Natural killer cell (primary cell): ENCODE data around the gene OR6C2. TPM values are rescaled to one million over a fixed set of nuclear protein-coding genes. Genes with fewer than 3 reads are reported as not detected.

Experiments used
- ATAC-seq, 3 donors: fragments of 150-1000 bp in 2 of 3; fragments of 200-7000 bp in 1 of 3; cut with Tn5 transposase; 1 replicate in 1 of 3; 2 replicates in 2 of 3; pipeline ENCODE4 v1.10.0; 2021; ENCODE audit warnings: mild to moderate bottlenecking in 2 of 3, moderate library complexity in 2 of 3
- DNase-seq, 2 donors: peaks; one replicate each; pipeline versions ENCODE4 v3.0.0 to v3.0.0-alpha.2; 2013 to 2021; ENCODE audit warnings: mixed read lengths in 1 of 2
- H3K27ac ChIP-seq: one replicate; pipeline ENCODE4 v1.5.1; 2013; ENCODE audit warnings: mild to moderate bottlenecking, low read length
- H3K27me3 ChIP-seq: one replicate; pipeline ENCODE4 v1.6.1; 2013; ENCODE audit warnings: low read length; ENCODE audit not compliant: control insufficient read depth, insufficient read depth
- H3K36me3 ChIP-seq: one replicate; pipeline ENCODE4 v1.6.1; 2013; ENCODE audit warnings: low read length; ENCODE audit not compliant: control insufficient read depth, insufficient read depth
- H3K4me1 ChIP-seq: one replicate; pipeline ENCODE4 v1.6.1; 2013; ENCODE audit warnings: low read length; ENCODE audit not compliant: control insufficient read depth, insufficient read depth
- H3K4me3 ChIP-seq: one replicate; pipeline ENCODE4 v1.5.1; 2013; ENCODE audit warnings: low read length
- H3K9me3 ChIP-seq: one replicate; pipeline ENCODE4 v1.6.1; 2013; ENCODE audit warnings: low read length; ENCODE audit not compliant: control insufficient read depth, insufficient read depth
- H3K27ac Mint-ChIP-seq, 2 donors: one replicate each; pipeline ENCODE4 v1.8.0; 2022; ENCODE audit warnings: mild to moderate bottlenecking in 2 of 2, mixed read lengths in 2 of 2, moderate library complexity in 1 of 2
- H3K27me3 Mint-ChIP-seq, 2 donors: one replicate each; pipeline ENCODE4 v1.8.0; 2022; ENCODE audit warnings: low read depth in 2 of 2, mixed read lengths in 2 of 2
- H3K36me3 Mint-ChIP-seq: one replicate; pipeline ENCODE4 v1.8.0; 2022; ENCODE audit warnings: mixed read lengths
- H3K4me1 Mint-ChIP-seq, 2 donors: one replicate each; pipeline ENCODE4 v1.8.0; 2022; ENCODE audit warnings: mixed read lengths in 2 of 2
- H3K4me3 Mint-ChIP-seq: one replicate; pipeline ENCODE4 v1.8.0; 2022; ENCODE audit warnings: mild to moderate bottlenecking, moderate library complexity, mixed read lengths
- H3K9me3 Mint-ChIP-seq, 2 donors: one replicate each; pipeline ENCODE4 v1.8.0; 2022; ENCODE audit warnings: mixed read lengths in 2 of 2
- WGBS: methylation state at CpG from one replicate; pipeline ENCODE4 v1.1.7; 2013; ENCODE audit warnings: missing lambda C conversion rate; ENCODE audit not compliant: insufficient coverage; 5-methylcytosine and 5-hydroxymethylcytosine counted together
- intact Hi-C: fragments of 100-400 bp; cut with micrococcal nuclease; formaldehyde crosslinking; loops from one replicate; pipeline ENCODE4 v1.14.2; 2022
- total RNA-seq, 4 donors: library from RNA; stranded (reverse); fragments of 120-200 nt in 1 of 4; gene quantifications; one replicate each; pipeline versions ENCODE4 v1.2.3 to v1.2.4, GENCODE V29; 2013 to 2022
- TF ChIP-seq, protein P1 (sequence below): fragments of 200-600 bp; IDR thresholded peaks from one replicate; pipeline ENCODE4 v1.8.0; 2022; ENCODE audit warnings: antibody characterized with exemption

The OR6C2 gene
- total RNA-seq, 3 donors from 2014 or later (not counting 1 experiment from before 2014, with no cell fraction given): not detected

GRCh38 chr12:55499810-55500252 is 56.0 kb downstream of the OR6C2 start:
- Mint-ChIP-seq H3K4me1 (no peaks in the 10 kb centered on the region), H3K27ac (no peak overlapping the region), H3K36me3 (no peaks in the 10 kb centered on the region), H3K27me3 (peaks cover 12 to 37% of the 10 kb centered on the region in 2 donors), H3K4me3 (no peak overlapping the region), H3K9me3 (no peaks in the 10 kb centered on the region)
- H3K36me3 ChIP-seq: no peaks in the 10 kb centered on the region
- no peak overlapping the region for H3K4me3 ChIP-seq
- 62% methylated on average over 1 of the region's 2 CpGs for WGBS
- ATAC-seq: no peak
- TF ChIP-seq, protein P1, sequence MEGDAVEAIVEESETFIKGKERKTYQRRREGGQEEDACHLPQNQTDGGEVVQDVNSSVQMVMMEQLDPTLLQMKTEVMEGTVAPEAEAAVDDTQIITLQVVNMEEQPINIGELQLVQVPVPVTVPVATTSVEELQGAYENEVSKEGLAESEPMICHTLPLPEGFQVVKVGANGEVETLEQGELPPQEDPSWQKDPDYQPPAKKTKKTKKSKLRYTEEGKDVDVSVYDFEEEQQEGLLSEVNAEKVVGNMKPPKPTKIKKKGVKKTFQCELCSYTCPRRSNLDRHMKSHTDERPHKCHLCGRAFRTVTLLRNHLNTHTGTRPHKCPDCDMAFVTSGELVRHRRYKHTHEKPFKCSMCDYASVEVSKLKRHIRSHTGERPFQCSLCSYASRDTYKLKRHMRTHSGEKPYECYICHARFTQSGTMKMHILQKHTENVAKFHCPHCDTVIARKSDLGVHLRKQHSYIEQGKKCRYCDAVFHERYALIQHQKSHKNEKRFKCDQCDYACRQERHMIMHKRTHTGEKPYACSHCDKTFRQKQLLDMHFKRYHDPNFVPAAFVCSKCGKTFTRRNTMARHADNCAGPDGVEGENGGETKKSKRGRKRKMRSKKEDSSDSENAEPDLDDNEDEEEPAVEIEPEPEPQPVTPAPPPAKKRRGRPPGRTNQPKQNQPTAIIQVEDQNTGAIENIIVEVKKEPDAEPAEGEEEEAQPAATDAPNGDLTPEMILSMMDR: no peak
- no peak overlapping the region for H3K27ac ChIP-seq
- H3K9me3 ChIP-seq: no peaks in the 10 kb centered on the region
- peaks cover 3% of the 10 kb centered on the region for H3K27me3 ChIP-seq
- H3K4me1 ChIP-seq: no peaks in the 10 kb centered on the region
- intact Hi-C loops: no loop called here
- DNase-seq: no peak

DNA sequence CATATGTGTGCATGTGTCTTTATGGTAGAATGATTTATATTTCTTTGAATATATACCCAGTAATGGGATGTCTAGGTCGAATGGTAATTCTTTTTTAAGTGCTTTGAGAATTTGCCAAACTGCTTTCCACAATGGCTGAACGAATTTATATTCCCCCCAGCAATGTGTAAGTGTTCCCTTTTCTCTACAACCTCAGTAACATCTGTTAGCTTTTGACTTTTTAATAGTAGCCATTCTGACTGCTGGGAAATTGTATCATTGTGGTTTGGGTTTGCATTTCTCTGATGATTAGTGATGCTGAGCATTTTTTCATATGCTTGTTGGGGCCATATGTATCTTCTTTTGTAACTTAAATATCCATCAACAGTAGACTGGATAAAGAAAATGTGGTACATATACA is 57.7 kb downstream of the OR6C2 start:
- 40% methylated on average over 2 of the region's 2 CpGs for whole genome bisulfite sequencing
- no peaks in the 10 kb centered on the region for H3K4me1 Mint-ChIP-seq
- no peaks in the 10 kb centered on the region for H3K36me3 Mint-ChIP-seq
- H3K27ac Mint-ChIP-seq: no peak overlapping the region
- no peak for ATAC-seq
- Histone ChIP-seq H3K9me3 (no peaks in the 10 kb centered on the region), H3K27ac (no peak overlapping the region), H3K4me3 (no peak overlapping the region), H3K4me1 (no peaks in the 10 kb centered on the region), H3K27me3 (peaks cover 3% of the 10 kb centered on the region), H3K36me3 (no peaks in the 10 kb centered on the region)
- H3K4me3 Mint-ChIP-seq: no peak overlapping the region
- intact Hi-C loops: no loop called here
- peaks cover 12 to 25% of the 10 kb centered on the region in 2 donors for H3K27me3 Mint-ChIP-seq
- H3K9me3 Mint-ChIP-seq: no peaks in the 10 kb centered on the region
- TF ChIP-seq, protein P1: no peak
- DNase-seq: no peak

Other genes with a start within 250 kb of the OR6C2 start
- gene OR10A7, start 223.1 kb upstream of the OR6C2 start, total RNA-seq: not detected
- gene OR6C74, start 199.5 kb upstream of the OR6C2 start, total RNA-seq: not detected
- gene OR6C6, start 147.5 kb upstream of the OR6C2 start, total RNA-seq: not detected
- not detected for gene OR6C1, start 129.7 kb upstream of the OR6C2 start, total RNA-seq
- gene OR6C3, start 113.3 kb upstream of the OR6C2 start, total RNA-seq: not detected
- gene OR6C75, start 81.1 kb upstream of the OR6C2 start, total RNA-seq: not detected
- gene OR6C65, start 43.5 kb upstream of the OR6C2 start, total RNA-seq: not detected
- gene OR6C76, start 17.8 kb upstream of the OR6C2 start, total RNA-seq: not detected
- not detected for gene OR6C70, start 26.1 kb downstream of the OR6C2 start, total RNA-seq
- gene OR6C68, start 48.3 kb downstream of the OR6C2 start, total RNA-seq: not detected
- not detected for gene OR6C4, start 105.5 kb downstream of the OR6C2 start, total RNA-seq
- gene OR2AP1, start 128.4 kb downstream of the OR6C2 start, total RNA-seq: under 1 TPM; 0.23 to 0.55 (median 0.33) TPM
- not detected for gene OR10P1, start 192.8 kb downstream of the OR6C2 start, total RNA-seq